Loucy (cell line): ENCODE results near the gene SPOPL.

Source experiments
- H2AFZ ChIP-seq: fragments of 200-600 bp; sonication (generic); 2 replicates; pipeline ENCODE4 v1.6.0; 2016; ENCODE audit warnings: antibody characterized with exemption, mild to moderate bottlenecking, low read length, moderate library complexity
- H3F3A ChIP-seq: fragments of 200-600 bp; 2 replicates; pipeline ENCODE4 v1.6.0; 2016; ENCODE audit warnings: antibody characterized with exemption, low read depth, mild to moderate bottlenecking
- H3K27me3 ChIP-seq: fragments of 200-600 bp; sonication (generic); 2 replicates; pipeline ENCODE4 v1.6.1; 2014; ENCODE audit warnings: low read length, mild to moderate bottlenecking; ENCODE audit not compliant: insufficient read depth, poor library complexity, severe bottlenecking
- H3K36me3 ChIP-seq: fragments of 200-600 bp; sonication (generic); 2 replicates; pipeline ENCODE4 v1.6.1; 2016; ENCODE audit warnings: low read length; ENCODE audit not compliant: insufficient read depth
- H3K4me1 ChIP-seq: fragments of 200-600 bp; sonication (generic); 2 replicates; pipeline ENCODE4 v1.5.1; 2014; ENCODE audit warnings: low read length, mild to moderate bottlenecking; ENCODE audit not compliant: insufficient read depth, poor library complexity, severe bottlenecking
- H3K4me2 ChIP-seq: fragments of 200-600 bp; sonication (generic); 2 replicates; pipeline ENCODE4 v1.6.0; 2014; ENCODE audit warnings: antibody characterized with exemption, low read length, low read depth, mild to moderate bottlenecking; ENCODE audit not compliant: poor library complexity, severe bottlenecking
- H3K4me3 ChIP-seq: fragments of 200-600 bp; sonication (generic); 2 replicates; pipeline ENCODE4 v1.5.1; 2014; ENCODE audit warnings: low read length, mild to moderate bottlenecking, mixed read lengths; ENCODE audit not compliant: poor library complexity, severe bottlenecking
- H3K79me2 ChIP-seq: fragments of 200-600 bp; sonication (generic); 2 replicates; pipeline ENCODE4 v1.6.1; 2014; ENCODE audit warnings: low read length; ENCODE audit not compliant: insufficient read depth
- H3K9ac ChIP-seq: fragments of 200-600 bp; sonication (generic); 2 replicates; pipeline ENCODE4 v1.6.0; 2014; ENCODE audit warnings: mild to moderate bottlenecking, low read depth, low read length, moderate library complexity; ENCODE audit not compliant: poor library complexity, severe bottlenecking
- H3K9me2 ChIP-seq: fragments of 200-600 bp; sonication (generic); replicated peaks from 2 replicates; pipeline ENCODE4 v1.6.1; 2016; ENCODE audit warnings: low read depth, low read length, mixed read lengths
- H3K9me3 ChIP-seq: fragments of 200-600 bp; sonication (generic); 2 replicates; pipeline ENCODE4 v1.6.1; 2014; ENCODE audit warnings: mild to moderate bottlenecking, antibody characterized with exemption, low read length, low read depth; ENCODE audit not compliant: insufficient read depth
- H4K20me1 ChIP-seq: fragments of 200-600 bp; sonication (generic); 2 replicates; pipeline ENCODE4 v1.6.0; 2014; ENCODE audit warnings: antibody characterized with exemption, low read length, mild to moderate bottlenecking; ENCODE audit not compliant: insufficient read depth, poor library complexity, severe bottlenecking
- EZH2phosphoT487 ChIP-seq: fragments of 200-600 bp; IDR thresholded peaks from 2 replicates; pipeline ENCODE4 v1.6.1; 2018; ENCODE audit warnings: antibody characterized with exemption, mild to moderate bottlenecking, moderate library complexity, borderline replicate concordance
- TF ChIP-seq, protein P1 (sequence below): fragments of 200-600 bp; sonication (generic); conservative IDR thresholded peaks from 2 replicates; pipeline ENCODE4 v1.5.1; 2014; ENCODE audit warnings: mild to moderate bottlenecking, antibody characterized with exemption, low read length

Gene SPOPL

DNA sequence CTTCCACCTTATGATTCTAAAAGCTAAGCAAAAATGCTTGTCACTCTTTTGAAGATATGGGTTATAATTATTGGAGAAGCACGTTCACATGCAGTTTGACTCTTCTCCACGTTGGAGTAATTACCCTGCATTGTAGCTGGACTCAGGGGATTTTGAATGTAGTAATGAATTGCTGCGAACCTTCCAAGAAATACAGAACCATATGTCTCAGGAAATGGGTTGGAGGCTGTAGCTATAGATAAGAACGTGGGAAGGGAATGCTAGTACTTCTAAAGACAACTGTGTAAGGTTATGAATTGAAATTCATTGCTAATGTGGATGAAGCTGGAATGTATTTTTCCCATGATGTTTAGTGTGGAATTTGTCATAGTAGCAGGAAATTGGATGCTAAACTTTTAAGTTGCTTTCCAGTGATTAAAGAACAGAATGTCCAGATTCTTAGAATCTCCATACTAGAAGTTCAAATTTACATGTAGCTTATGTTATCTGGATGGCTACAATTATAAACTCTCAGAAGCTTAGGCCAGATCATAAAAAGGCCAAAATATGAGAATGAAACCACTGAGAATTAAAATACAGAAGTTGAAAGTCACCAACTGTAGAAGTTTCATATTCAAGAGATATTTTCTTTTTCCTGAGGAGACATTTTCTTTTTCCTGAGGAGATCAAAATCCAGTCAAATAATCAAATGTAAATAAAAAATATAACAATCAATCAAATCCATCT, 27.3 kb upstream of the SPOPL start:
- Histone ChIP-seq H3K36me3 (no peaks in the 10 kb centered on the region), H3K4me1 (no peaks in the 10 kb centered on the region), H3K9me3 (no peaks in the 10 kb centered on the region), H4K20me1 (no peaks in the 10 kb centered on the region), H3K9me2 (no peaks in the 10 kb centered on the region), H3K4me2 (no peak overlapping the region), H3K27me3 (no peaks in the 10 kb centered on the region), H3K9ac (no peak overlapping the region), H2AFZ (no peak overlapping the region), H3K4me3 (no peak overlapping the region), H3K79me2 (no peaks in the 10 kb centered on the region), H3F3A (no peaks in the 10 kb centered on the region)
- TF ChIP-seq EZH2phosphoT487, result no peak
- TF ChIP-seq, protein P1, sequence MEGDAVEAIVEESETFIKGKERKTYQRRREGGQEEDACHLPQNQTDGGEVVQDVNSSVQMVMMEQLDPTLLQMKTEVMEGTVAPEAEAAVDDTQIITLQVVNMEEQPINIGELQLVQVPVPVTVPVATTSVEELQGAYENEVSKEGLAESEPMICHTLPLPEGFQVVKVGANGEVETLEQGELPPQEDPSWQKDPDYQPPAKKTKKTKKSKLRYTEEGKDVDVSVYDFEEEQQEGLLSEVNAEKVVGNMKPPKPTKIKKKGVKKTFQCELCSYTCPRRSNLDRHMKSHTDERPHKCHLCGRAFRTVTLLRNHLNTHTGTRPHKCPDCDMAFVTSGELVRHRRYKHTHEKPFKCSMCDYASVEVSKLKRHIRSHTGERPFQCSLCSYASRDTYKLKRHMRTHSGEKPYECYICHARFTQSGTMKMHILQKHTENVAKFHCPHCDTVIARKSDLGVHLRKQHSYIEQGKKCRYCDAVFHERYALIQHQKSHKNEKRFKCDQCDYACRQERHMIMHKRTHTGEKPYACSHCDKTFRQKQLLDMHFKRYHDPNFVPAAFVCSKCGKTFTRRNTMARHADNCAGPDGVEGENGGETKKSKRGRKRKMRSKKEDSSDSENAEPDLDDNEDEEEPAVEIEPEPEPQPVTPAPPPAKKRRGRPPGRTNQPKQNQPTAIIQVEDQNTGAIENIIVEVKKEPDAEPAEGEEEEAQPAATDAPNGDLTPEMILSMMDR, result no peak

DNA sequence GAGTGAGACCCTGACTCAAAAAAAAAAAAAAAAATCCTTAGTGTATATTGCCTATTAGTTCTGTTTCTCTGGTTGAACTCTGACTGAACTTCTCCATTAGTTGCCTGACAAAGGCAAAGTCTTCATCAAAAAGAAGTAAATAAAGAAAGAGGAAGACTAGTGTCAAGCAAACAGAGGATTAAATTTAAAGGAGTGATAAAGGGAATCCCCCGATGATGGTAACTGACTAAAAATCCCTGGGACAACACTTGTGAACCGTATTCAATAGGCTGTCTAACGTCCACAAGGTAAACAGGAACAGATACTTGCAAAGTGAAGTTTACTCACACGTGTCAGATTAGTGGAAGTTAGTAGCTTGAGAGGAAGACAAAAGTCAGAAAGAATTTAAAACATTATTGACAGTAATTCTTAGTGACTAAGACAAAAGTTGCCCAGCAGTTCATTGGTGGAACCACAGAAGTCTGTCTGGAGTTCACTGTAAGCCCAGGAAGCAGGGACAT, 26.2 kb upstream of the SPOPL start:
- Histone ChIP-seq H3K36me3 (no peaks in the 10 kb centered on the region), H3K79me2 (no peaks in the 10 kb centered on the region), H3K9me2 (no peaks in the 10 kb centered on the region), H3K27me3 (no peaks in the 10 kb centered on the region), H3K9ac (no peak overlapping the region), H3K9me3 (no peaks in the 10 kb centered on the region), H3K4me1 (no peaks in the 10 kb centered on the region), H3K4me2 (no peak overlapping the region), H3K4me3 (no peak overlapping the region), H4K20me1 (no peaks in the 10 kb centered on the region), H2AFZ (no peak overlapping the region), H3F3A (no peaks in the 10 kb centered on the region)
- TF ChIP-seq, protein P1, result no peak
- TF ChIP-seq EZH2phosphoT487, result no peak

DNA sequence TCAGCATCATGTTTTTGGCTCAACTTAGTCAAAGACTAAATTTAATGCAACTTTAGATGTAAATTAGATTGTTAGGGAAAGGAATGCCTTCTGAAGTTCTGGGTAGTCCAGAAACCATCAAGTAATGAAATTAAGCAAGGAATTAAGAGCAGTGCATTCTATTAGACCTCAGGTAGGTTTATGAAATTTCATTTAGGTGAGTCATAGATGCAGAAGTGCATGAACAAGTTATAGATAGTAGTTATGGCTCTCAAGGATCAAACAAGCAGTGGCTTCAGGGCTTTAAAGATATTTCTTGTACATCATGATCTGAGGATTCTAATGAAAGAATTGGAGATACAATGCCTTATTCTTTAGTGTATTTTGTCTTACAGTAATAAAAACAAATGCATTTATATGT, 25.4 kb upstream of the SPOPL start:
- Histone ChIP-seq H2AFZ (no peak overlapping the region), H3K9ac (no peak overlapping the region), H3K4me3 (no peak overlapping the region), H3K4me1 (no peaks in the 10 kb centered on the region), H3K4me2 (no peak overlapping the region), H3K79me2 (no peaks in the 10 kb centered on the region), H3K27me3 (no peaks in the 10 kb centered on the region), H3K9me2 (no peaks in the 10 kb centered on the region), H3K36me3 (no peaks in the 10 kb centered on the region), H3F3A (no peaks in the 10 kb centered on the region), H3K9me3 (no peaks in the 10 kb centered on the region), H4K20me1 (no peaks in the 10 kb centered on the region)
- TF ChIP-seq EZH2phosphoT487, result no peak
- TF ChIP-seq, protein P1, result no peak
